Spinal cord (tissue), 10 donors: ENCODE results near the gene DPH5. TPM values are rescaled to one million over a fixed set of nuclear protein-coding genes. Genes with fewer than 3 reads are reported as not detected.
A peak's percentile ranks its signal among the peaks of the same experiment; 100 is the strongest.

Source experiments
- DNase-seq, 6 donors: peaks; one replicate each; pipeline versions ENCODE4 v3.0.0 to v3.0.0-alpha.2; 2013 to 2015; ENCODE audit warnings: low spot score in 6 of 6, low read depth in 4 of 6
- H3K27ac ChIP-seq: one replicate; pipeline ENCODE4 v1.5.1; 2013; ENCODE audit warnings: low read depth, low read length, control low read depth
- H3K27me3 ChIP-seq: one replicate; pipeline ENCODE4 v1.6.1; 2013; ENCODE audit warnings: low read length; ENCODE audit not compliant: control insufficient read depth, insufficient read depth
- H3K36me3 ChIP-seq: one replicate; pipeline ENCODE4 v1.6.1; 2013; ENCODE audit warnings: low read length; ENCODE audit not compliant: control insufficient read depth, insufficient read depth
- H3K4me1 ChIP-seq: one replicate; pipeline ENCODE4 v1.6.1; 2013; ENCODE audit warnings: low read length; ENCODE audit not compliant: control insufficient read depth, insufficient read depth
- H3K4me3 ChIP-seq: one replicate; pipeline ENCODE4 v1.5.1; 2013; ENCODE audit warnings: low read depth, low read length, control low read depth
- H3K9me3 ChIP-seq: one replicate; pipeline ENCODE4 v1.6.1; 2013; ENCODE audit warnings: low read length; ENCODE audit not compliant: control insufficient read depth, insufficient read depth
- WGBS: methylation state at CpG from one replicate; pipeline ENCODE4 v1.1.5; 2013; ENCODE audit warnings: missing lambda C conversion rate; ENCODE audit not compliant: insufficient coverage; 5-methylcytosine and 5-hydroxymethylcytosine counted together
- polyA plus RNA-seq, 2 donors: library from polyadenylated mRNA; unstranded; fragments of 120-200 nt; gene quantifications; one replicate each; pipeline ENCODE4 v1.2.1, GENCODE V29; 2013; ENCODE audit not compliant: insufficient read length in 2 of 2
- total RNA-seq, 2 donors: library from RNA; depleted of rRNA in 1 of 2; stranded (reverse); fragments of 120-200 nt in 1 of 2; fragments of >200 nt in 1 of 2; gene quantifications; one replicate each; pipeline versions ENCODE4 v1.2.3 to v1.2.4, GENCODE V29; 2013 to 2014
- donor health status: healthy.

DPH5 gene
- total and polyA plus RNA-seq, 4 donors: 28.6 to 35.0 (median 34.5) TPM

GRCh38 chr1:101017448-101017847, 8.1 kb downstream of the DPH5 start:
- Histone ChIP-seq H3K36me3 (no peaks in the 10 kb centered on the region), H3K9me3 (no peaks in the 10 kb centered on the region), H3K27me3 (no peaks in the 10 kb centered on the region), H3K4me3 (no peak overlapping the region), H3K4me1 (no peaks in the 10 kb centered on the region), H3K27ac (no peak overlapping the region)
- no CpG with 5 or more reads among the region's 1 CpG for WGBS
- DNase-seq: no peak

- 100% methylated on average over 1 of the region's 1 CpG for WGBS
- Histone ChIP-seq H3K36me3 (peaks cover 4% of the 10 kb centered on the region), H3K4me1 (no peaks in the 10 kb centered on the region), H3K9me3 (no peaks in the 10 kb centered on the region), H3K27me3 (no peaks in the 10 kb centered on the region), H3K4me3 (no peak overlapping the region), H3K27ac (no peak overlapping the region)
- no peak for DNase-seq
Observed at GRCh38 chr1:101013776-101014175, 11.8 kb downstream of the DPH5 start.

- Histone ChIP-seq H3K4me3 (no peak overlapping the region), H3K4me1 (no peaks in the 10 kb centered on the region), H3K27ac (no peak overlapping the region), H3K27me3 (no peaks in the 10 kb centered on the region), H3K9me3 (no peaks in the 10 kb centered on the region), H3K36me3 (peaks cover 4% of the 10 kb centered on the region)
- WGBS: 100% methylated on average over 1 of the region's 3 CpGs
- no peak for DNase-seq
Observed at GRCh38 chr1:101008229-101008834, 17.3 kb downstream of the DPH5 start.

GRCh38 chr1:101006553-101006952, 19.0 kb downstream of the DPH5 start:
- Histone ChIP-seq H3K27ac (no peak overlapping the region), H3K27me3 (no peaks in the 10 kb centered on the region), H3K9me3 (no peaks in the 10 kb centered on the region), H3K36me3 (no peaks in the 10 kb centered on the region), H3K4me1 (no peaks in the 10 kb centered on the region), H3K4me3 (no peak overlapping the region)
- no peak for DNase-seq
- no CpG with 5 or more reads among the region's 2 CpGs for WGBS

GRCh38 chr1:101005871-101006270, 19.7 kb downstream of the DPH5 start:
- Histone ChIP-seq H3K9me3 (no peaks in the 10 kb centered on the region), H3K36me3 (no peaks in the 10 kb centered on the region), H3K4me1 (no peaks in the 10 kb centered on the region), H3K27me3 (no peaks in the 10 kb centered on the region), H3K4me3 (no peak overlapping the region), H3K27ac (no peak overlapping the region)
- no CpG with 5 or more reads among the region's 4 CpGs for WGBS
- no peak for DNase-seq

- Histone ChIP-seq H3K9me3 (no peaks in the 10 kb centered on the region), H3K27me3 (no peaks in the 10 kb centered on the region), H3K36me3 (no peaks in the 10 kb centered on the region), H3K27ac (no peak overlapping the region), H3K4me3 (no peak overlapping the region), H3K4me1 (no peaks in the 10 kb centered on the region)
- no CpG with 5 or more reads among the region's 1 CpG for WGBS
- no peak for DNase-seq
Observed at GRCh38 chr1:101005183-101005582, 20.4 kb downstream of the DPH5 start.

GRCh38 chr1:101004670-101005069, 20.9 kb downstream of the DPH5 start:
- Histone ChIP-seq H3K4me3 (no peak overlapping the region), H3K27me3 (no peaks in the 10 kb centered on the region), H3K36me3 (peaks cover 3% of the 10 kb centered on the region), H3K27ac (no peak overlapping the region), H3K4me1 (no peaks in the 10 kb centered on the region), H3K9me3 (no peaks in the 10 kb centered on the region)
- no peak for DNase-seq
- WGBS: 57% methylated on average over 2 of the region's 3 CpGs

- H3K27me3 ChIP-seq: no peaks in the 10 kb centered on the region
- no peak overlapping the region for H3K27ac ChIP-seq
- no peak overlapping the region for H3K4me3 ChIP-seq
- WGBS: no CpG with 5 or more reads among the region's 1 CpG
- no peaks in the 10 kb centered on the region for H3K4me1 ChIP-seq
- peak in 3 of 6 donors; percentile 1 to 48 (median 14) for DNase-seq
- H3K36me3 ChIP-seq: peaks cover 4% of the 10 kb centered on the region
- no peaks in the 10 kb centered on the region for H3K9me3 ChIP-seq
Observed at GRCh38 chr1:101004061-101004460, 21.5 kb downstream of the DPH5 start.

- Histone ChIP-seq H3K27ac (no peak overlapping the region), H3K4me1 (no peaks in the 10 kb centered on the region), H3K36me3 (peaks cover 4% of the 10 kb centered on the region), H3K9me3 (no peaks in the 10 kb centered on the region), H3K27me3 (no peaks in the 10 kb centered on the region), H3K4me3 (no peak overlapping the region)
- no CpG with 5 or more reads among the region's 1 CpG for WGBS
- DNase-seq: no peak
Observed at GRCh38 chr1:101003012-101003650, 22.5 kb downstream of the DPH5 start.

- H3K27me3 ChIP-seq: no peaks in the 10 kb centered on the region
- no peak overlapping the region for H3K4me3 ChIP-seq
- H3K4me1 ChIP-seq: no peaks in the 10 kb centered on the region
- no CpG with 5 or more reads among the region's 2 CpGs for WGBS
- H3K36me3 ChIP-seq: peaks cover 4% of the 10 kb centered on the region
- no peak overlapping the region for H3K27ac ChIP-seq
- DNase-seq: no peak
- H3K9me3 ChIP-seq: no peaks in the 10 kb centered on the region
Observed at GRCh38 chr1:101002551-101002950, 23.0 kb downstream of the DPH5 start.
